GM18505 (cell line): ENCODE data around the gene ENO1.
"Not testable (repeated sequence)": the region's sequence is repeated elsewhere in the genome, so short reads cannot be mapped to it uniquely, and the experiment has no call there.

Experiments used
- ATAC-seq: cut with Tn5 transposase; IDR thresholded peaks from one replicate; pipeline ENCODE4 v1.9.1; 2021; ENCODE audit not compliant: unreplicated experiment
- POLR2A ChIP-seq: IDR thresholded peaks from 4 replicates; pipeline ENCODE4 v1.6.1; 2011; ENCODE audit warnings: borderline replicate concordance; ENCODE audit not compliant: insufficient read depth, insufficient read length; ENCODE audit errors: extremely low read depth

ENO1 gene

DNA sequence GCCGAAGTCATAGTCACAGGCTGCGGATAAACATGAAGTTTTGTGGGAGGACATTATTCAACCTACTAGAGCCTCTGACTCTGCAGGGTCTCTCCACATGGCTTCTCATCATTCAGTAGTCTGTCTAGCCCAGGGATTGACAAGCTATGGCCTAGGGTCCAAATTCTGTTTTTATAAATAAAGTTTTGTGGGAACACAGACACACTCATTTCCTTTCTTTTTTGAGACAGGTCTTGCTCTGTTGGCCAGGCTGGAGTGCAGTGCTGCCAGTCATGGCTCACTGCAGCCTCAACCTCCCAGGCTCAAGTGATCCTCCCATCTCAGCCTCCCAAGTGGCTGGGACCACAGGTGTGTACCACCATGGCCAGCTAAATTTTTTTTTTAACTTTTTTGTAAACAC, 8.1 kb upstream of the ENO1 start:
- no peak for TF ChIP-seq POLR2A

DNA sequence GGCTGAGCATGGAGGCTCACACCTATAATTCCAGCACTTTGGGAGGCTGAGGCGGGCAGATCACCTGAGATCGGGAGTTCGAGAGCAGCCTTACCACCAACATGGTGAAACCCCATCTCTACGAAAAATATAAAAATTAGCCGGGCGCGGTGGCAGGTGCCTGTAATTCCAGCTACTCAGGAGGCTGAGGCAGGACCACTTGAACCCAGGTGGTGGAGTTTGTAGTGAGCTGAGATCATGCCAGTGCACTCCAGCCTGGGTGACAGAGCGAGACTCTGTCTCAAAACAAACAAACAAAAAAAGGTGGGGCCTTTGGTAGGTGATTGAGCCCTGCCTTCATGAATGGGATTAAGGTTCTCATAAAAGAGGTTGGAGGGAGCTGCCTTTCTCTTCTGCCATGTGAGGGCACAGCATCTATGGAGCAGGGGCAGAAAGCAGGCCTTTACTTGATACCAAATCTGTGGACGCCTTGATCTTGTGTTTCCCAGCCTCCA, 7.6 kb upstream of the ENO1 start:
- not testable (repeated sequence) for ATAC-seq

More for the DNA sequence above, 8.1 kb upstream of the ENO1 start:
- ATAC-seq: no peak

DNA sequence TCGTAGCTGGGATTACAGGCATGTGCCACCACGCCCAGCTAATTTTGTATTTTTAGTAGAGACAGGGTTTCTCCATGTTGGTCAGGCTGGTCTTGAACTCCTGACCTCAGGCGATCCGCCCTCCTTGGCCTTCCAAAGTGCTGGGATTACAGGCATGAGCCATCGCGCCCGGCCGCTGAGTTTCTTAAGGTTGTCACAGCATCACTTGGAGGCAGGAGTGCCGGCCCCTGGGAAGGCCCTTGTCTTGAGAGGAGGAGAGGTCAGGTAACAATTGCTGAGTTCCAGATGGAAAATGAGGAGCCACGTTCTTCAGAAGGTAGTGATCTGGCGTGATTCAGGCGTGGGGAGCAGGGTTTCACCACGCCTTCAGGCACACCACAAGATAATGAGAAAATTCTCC, 5.6 kb upstream of the ENO1 start:
- not testable (repeated sequence) for ATAC-seq

DNA sequence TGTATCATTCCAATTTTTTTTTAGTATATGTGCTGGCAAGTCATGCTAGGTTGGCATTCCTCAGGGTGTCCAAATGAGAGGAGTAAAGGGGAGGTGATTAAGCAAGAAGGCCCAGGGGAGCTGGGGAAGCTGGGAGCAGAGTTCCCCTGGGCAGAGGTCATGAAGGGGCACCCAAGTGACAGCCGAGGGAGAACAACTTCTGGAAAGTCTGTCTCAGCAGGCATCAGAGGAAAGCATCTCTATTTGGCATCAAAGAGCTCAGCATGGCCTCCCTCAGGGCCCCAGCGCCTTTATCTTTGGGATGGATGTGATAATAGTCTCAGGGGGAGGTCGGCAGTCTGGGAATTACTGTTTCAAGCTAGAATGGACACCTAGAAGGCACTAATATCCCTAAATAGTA, 5.0 kb upstream of the ENO1 start:
- TF ChIP-seq POLR2A: no peak
- ATAC-seq: no peak

DNA sequence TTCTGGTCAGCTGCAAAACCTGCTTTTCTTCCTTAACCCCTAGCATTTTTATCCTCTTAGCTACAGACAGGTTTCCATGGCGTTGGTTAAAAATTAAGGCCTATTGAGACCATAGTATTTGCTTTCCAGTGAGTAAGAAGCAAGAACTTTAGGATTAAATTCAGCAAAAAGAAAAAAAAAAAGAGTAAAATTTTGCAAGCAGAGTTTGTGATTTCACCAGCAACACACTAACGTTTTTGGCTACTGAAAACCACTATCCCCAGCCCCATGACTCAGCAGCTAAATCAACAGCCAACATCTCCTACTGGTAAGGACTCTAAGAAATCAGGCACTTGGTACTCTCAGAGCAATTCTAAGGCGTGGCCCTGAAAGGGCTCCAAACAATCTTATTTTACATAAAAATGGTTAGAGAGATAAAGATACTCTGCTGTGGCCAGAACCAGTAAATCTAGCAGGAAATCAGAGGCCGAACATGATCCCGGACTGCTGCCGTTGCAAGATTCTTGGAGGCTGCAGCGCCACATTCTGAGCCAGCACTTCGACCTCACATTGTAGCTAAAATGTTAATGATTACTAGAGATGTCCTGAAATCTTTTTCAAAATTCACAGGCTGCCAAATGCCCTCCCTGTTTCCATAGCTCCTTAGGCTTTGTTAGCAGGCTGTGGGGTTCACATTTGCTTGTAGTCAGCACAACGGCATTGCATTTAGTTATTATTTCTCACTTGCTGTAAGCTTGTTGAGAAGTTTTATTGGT, 1.6 kb upstream of the ENO1 start:
- ATAC-seq: no peak

DNA sequence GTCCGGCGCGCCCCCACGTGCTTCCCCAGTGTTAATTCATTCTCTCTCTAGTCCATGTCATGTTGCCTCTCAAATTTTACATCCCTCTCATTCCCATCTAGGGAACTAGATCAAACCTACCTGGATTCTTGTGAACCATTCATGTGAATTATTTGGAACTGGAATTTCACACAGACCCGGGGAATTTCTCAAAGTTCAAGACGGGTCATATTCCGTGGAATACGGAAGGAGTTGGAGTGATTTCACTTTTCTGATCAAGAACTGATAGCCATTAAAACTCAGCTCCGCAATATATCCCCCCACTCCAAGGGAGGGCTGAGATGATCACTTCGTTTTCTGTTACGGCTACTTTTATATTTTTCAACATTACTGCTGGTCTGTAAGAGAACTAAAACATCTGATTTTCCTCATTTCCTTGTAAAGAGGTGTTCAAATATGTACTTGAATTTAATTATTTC, 1.0 kb upstream of the ENO1 start:
- ATAC-seq: no peak
- no peak for TF ChIP-seq POLR2A

More for the DNA sequence above, 1.6 kb upstream of the ENO1 start:
- TF ChIP-seq POLR2A: no peak

DNA sequence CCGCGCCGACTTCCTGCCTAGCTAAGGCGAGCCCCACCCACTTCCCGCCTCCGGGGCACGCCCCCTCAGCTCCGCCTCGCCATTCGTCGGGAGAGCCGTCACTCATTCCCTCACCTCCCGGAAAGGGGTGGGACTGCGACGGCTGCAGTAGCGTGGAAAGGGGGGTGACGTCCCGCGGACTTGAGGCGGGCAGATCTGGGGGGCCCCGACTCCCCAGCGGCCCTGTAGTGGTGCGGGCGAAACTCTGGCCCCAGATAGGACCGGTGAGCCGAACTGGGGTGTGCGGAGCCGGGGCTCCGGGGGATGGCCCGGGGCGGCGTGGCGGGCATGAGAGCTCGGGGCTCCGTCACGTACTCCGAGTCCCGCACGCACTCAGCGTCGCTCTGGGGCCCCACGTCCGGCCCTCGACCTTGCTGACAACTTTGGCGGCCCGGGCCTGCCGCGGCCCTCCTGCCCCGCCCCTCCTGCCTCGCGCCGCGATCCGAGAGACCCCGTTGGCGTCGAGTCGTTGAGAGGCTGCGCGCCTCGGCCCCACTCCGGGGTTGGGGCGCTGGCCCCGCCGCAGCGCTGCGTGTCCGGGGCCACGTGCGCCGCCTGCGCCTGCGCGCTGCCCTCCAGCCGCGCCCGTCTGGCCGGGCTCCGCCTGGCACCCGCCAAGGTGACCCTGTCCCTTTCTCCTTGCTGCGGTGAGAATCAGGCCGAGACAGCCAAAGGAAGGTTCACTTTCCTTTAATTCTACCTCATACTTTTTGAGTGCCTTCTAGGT, 395 bp upstream of the ENO1 start:
- ATAC-seq: peak; percentile 72
- TF ChIP-seq POLR2A: peak; percentile 85

DNA sequence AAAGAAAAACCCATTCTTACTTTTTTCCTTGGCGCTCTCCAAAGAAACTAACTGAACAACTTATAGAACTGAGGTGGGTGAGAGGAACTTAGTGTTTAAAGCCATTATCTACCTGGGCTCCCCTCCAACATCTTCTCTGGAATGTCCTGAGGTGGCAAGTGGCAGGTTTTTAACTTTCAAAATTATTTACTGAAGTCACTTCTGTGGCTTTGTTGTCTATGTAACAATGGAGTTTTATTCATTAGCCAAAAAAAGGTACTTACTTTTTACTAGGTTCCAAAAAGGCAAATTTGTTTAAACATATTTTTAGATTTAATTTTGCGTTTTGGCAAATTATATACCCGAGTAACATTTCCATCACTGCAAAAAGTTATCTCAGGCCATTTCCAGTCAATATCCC, 2.4 kb downstream of the ENO1 start:
- no peak for ATAC-seq
- no peak for TF ChIP-seq POLR2A

DNA sequence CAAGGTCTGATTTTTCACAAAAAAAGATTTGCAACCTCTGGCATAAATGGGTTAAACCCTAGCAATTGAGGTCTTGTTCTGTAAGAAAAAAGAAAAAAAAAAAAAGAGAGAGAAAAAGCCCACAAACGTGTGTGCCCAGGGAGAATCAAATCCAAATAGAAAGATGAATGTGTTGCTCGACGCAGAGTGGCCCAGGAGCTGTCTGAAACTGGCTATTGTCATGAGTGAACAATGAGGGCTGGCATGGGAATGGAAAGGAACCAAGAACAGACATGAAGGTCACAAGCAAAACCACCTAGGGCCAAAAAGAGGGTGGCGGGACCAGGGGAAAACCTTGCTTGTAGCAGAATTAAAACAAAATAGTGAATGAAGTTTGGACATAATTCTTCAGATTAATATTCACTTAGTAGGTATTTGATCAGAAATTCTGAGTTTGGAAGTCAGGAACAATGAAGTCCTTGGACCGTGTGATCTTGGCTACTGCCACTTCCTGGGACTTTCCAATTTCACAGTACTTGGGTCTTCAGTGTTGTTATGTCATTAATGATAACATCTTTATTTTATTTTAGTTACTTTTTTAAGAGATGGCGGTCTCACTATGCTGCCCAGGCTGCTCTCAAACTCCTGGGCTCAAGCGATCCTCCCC, 3.1 kb downstream of the ENO1 start:
- TF ChIP-seq POLR2A: peak; percentile 5
- no peak for ATAC-seq

DNA sequence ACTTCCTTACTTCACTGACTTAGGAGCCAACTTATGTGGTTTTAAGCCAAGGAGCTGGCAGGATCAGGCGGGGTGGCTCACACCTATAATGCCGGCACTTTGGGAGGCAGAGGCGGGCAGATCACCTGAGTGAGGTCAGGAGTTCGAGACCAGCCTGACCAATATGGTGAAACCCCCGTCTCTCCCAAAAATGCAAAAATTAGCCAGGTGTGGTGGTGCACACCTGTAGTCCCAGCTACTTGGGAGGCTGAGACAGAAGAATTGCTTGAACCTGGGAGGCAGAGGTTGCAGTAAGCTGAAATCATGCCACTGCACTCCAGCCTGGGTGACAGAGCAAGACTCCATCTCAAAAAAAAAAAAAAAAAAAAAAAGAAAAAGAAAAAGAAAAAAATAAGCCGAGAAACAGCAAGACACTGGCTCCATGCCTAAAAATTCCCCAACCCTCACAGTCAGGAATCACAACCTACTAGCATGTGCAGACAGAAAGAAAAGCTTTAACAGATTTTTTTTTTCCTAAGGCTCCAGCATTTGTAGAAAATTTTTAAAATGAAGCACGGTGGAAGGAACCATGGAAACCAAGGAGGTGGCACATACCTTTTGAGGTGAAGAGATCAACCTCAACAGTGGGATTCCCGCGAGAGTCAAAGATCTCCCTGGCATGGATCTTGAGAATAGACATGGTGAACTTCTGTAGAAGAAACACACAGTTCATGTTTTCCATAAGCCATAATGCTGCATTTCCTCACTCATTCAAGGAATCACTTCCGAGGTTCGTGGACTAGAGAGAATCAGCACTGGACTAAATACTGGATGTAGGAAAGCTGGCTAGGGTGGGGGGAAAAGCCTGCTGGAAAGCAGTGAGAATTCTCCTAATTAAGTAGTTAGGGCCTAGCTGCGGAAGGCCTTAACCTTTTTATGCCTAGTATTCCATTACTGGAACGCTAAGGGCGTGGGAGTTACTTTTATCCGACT, 4.0 kb downstream of the ENO1 start:
- no peak for TF ChIP-seq POLR2A
- no peak for ATAC-seq

DNA sequence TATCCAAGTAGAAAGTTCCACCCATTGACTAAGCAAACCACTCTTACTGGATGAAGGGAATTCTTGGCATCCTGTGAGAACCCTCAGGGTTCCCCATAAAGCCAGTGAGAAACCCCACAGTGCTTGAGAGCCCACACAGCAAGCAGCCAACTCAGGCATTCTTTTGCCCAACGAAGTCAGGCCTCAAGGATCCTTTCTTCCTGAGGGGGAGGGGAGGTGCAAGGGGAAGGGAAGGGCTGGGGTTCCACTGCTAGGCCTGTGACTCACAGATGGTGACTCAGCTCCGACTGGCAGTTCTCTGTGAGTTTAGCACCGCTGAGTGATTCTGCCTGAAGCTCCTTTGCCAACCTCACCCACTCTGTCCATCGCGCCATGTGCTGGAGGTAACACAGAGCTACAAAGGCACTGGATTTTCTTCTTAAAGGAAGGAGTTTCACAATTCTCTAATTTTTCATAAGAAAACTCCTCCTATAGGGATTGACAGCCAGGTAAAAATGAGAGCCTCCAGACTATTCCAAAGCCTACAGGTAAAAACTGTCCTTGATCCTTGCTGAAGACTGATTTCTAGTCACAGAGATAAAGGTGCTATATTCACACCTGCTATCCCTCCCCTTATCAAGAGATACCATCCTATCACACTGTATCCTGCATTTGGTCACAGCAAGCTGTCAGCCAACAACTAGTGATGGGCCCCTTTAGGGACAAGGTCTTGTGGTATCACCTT, 4.8 kb downstream of the ENO1 start:
- TF ChIP-seq POLR2A: no peak
- no peak for ATAC-seq

DNA sequence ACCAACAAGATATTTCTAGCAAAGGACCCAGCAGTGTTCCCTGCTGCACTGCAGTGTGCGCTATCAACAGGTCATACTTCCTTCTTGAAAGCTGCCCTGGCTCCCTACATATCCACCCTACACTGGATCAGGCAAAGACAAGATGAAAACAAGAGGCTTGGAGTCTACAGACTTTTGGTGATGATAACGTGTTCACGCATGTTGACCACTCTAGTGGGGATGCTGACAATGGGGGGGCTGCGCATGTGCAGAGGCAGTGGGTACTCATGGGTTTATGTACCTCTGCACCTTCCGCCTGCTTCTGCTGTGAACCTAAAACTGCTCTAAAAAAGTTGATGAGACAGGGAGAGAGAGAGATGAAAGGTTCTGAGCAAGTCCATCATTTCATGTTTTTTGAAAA, 5.5 kb downstream of the ENO1 start:
- ATAC-seq: no peak
- no peak for TF ChIP-seq POLR2A
